Lung (tissue), 12 donors: ENCODE results near the gene LSM7. TPM values are rescaled to one million over a fixed set of nuclear protein-coding genes. Genes with fewer than 3 reads are reported as not detected.

Experiments
- ATAC-seq: fragments of 200-7000 bp; cut with Tn5 transposase; one replicate; pipeline ENCODE4 v1.9.1; 2020; ENCODE audit warnings: moderate number of reproducible peaks; ENCODE audit not compliant: insufficient read depth, low FRiP score
- DNase-seq, 3 donors: peaks; one replicate each; pipeline ENCODE4 v3.0.0-alpha.2; 2013 to 2017
- H3K27ac ChIP-seq, 2 donors: one replicate each; pipeline ENCODE4 v1.5.1; 2013; ENCODE audit warnings: mild to moderate bottlenecking in 2 of 2, moderate library complexity in 2 of 2, control low read depth in 1 of 2, inconsistent platforms in 1 of 2, low read depth in 1 of 2, low read length in 1 of 2
- H3K27me3 ChIP-seq, 3 donors: one replicate each; pipeline ENCODE4 v1.5.1; 2013; ENCODE audit warnings: low read length in 2 of 3; ENCODE audit not compliant: control insufficient read depth in 3 of 3, insufficient read depth in 3 of 3
- H3K36me3 ChIP-seq, 4 donors: one replicate each; pipeline ENCODE4 v1.5.1; 2013; ENCODE audit warnings: low read length in 4 of 4, mild to moderate bottlenecking in 1 of 4, moderate library complexity in 1 of 4; ENCODE audit not compliant: control insufficient read depth in 4 of 4, insufficient read depth in 4 of 4
- H3K4me1 ChIP-seq, 5 donors: one replicate each; pipeline ENCODE4 v1.5.1; 2013; ENCODE audit warnings: low read length in 5 of 5, mild to moderate bottlenecking in 2 of 5, moderate library complexity in 1 of 5; ENCODE audit not compliant: control insufficient read depth in 5 of 5, insufficient read depth in 5 of 5
- H3K4me3 ChIP-seq: one replicate; pipeline ENCODE4 v1.5.1; 2013; ENCODE audit warnings: mild to moderate bottlenecking, control low read depth, moderate library complexity
- H3K9ac ChIP-seq, 2 donors: one replicate each; pipeline ENCODE4 v1.5.1; 2013; ENCODE audit warnings: low read length in 2 of 2, control low read depth in 1 of 2; ENCODE audit not compliant: insufficient read depth in 1 of 2
- H3K9me3 ChIP-seq, 4 donors: one replicate each; pipeline ENCODE4 v1.5.1; 2013; ENCODE audit warnings: low read length in 3 of 4, mild to moderate bottlenecking in 1 of 4, moderate library complexity in 1 of 4; ENCODE audit not compliant: control insufficient read depth in 4 of 4, insufficient read depth in 3 of 4
- whole genome bisulfite sequencing, 2 donors: extraction: QIAGEN DNeasy Blood & Tissue Kit; methylation state at CpG; one replicate each; pipeline ENCODE4 v1.1.7; 2013; 5-methylcytosine and 5-hydroxymethylcytosine counted together
- polyA plus RNA-seq, 2 donors: library from polyadenylated mRNA; stranded (reverse); fragments of 200-250 nt; gene quantifications; one replicate each; pipeline ENCODE4 v1.2.1, GENCODE V29; 2013
- total RNA-seq, 2 donors: library from RNA; depleted of rRNA in 1 of 2; stranded (reverse); fragments of >200 nt in 1 of 2; gene quantifications; one replicate each; pipeline ENCODE4 v1.2.1, GENCODE V29; 2014 to 2021
- TF ChIP-seq, protein P1 (sequence below): IDR thresholded peaks from 2 replicates; pipeline ENCODE4 v1.5.1; 2012; ENCODE audit warnings: mild to moderate bottlenecking; ENCODE audit errors: control extremely low read depth, extremely low read depth
- donor health status: control.
- donor health status: control.
- donor health status: Bipolar disorder and iron deficiency.
- donor health status: healthy.
- donor health status: DM: yes; HTN: yes; CAD: no.

The LSM7 gene
- total and polyA plus RNA-seq, 4 donors, result 54.9 to 307 (median 191) TPM

DNA sequence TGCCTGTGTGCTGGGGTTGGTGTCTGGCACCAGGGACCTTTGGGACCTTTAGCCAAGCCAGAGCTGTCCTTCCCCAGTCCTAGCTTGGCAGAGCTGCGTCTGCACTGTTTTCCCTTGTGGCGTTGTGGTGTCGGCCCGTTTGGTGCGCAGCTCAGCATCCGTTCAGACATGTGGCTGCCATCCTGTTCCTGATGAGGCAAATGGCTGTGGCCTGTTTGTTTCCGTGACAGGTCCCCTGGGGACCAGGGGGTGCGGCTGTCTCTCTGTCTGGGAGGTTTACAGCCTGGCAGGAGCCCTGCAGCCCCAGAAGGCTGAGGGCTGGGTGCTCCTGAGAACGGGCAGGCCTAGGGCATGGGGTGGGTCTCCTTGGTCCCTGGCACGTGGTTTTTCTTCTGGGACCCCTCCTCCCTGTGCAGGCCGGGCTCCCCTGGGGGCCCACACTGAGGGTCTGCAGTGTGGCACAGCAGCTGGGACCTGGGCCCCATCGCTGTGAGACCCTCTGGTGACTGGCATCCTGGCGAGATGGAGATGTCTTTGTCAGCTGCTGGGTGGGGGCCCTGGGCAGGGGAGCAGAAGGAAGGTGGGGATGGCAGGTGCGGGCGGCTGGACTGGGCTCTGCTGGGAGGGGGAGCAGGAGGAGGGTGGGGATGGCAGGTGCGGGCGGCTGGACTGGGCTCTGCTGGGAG lies 4.1 kb upstream of the LSM7 start:
- 30 to 65% methylated on average over 17 of the region's 17 CpGs for WGBS, 2 donors
- Histone ChIP-seq H3K4me1 (peaks cover 0 to 29% (median 16%) of the 10 kb centered on the region in 5 donors), H3K27me3 (no peaks in the 10 kb centered on the region), H3K4me3 (no peak overlapping the region), H3K27ac (no peak overlapping the region), H3K9ac (no peak overlapping the region), H3K36me3 (peaks cover 0 to 7% (median 2%) of the 10 kb centered on the region in 4 donors), H3K9me3 (no peaks in the 10 kb centered on the region)
- DNase-seq (no peak), ATAC-seq (no peak)
- TF ChIP-seq, protein P1, sequence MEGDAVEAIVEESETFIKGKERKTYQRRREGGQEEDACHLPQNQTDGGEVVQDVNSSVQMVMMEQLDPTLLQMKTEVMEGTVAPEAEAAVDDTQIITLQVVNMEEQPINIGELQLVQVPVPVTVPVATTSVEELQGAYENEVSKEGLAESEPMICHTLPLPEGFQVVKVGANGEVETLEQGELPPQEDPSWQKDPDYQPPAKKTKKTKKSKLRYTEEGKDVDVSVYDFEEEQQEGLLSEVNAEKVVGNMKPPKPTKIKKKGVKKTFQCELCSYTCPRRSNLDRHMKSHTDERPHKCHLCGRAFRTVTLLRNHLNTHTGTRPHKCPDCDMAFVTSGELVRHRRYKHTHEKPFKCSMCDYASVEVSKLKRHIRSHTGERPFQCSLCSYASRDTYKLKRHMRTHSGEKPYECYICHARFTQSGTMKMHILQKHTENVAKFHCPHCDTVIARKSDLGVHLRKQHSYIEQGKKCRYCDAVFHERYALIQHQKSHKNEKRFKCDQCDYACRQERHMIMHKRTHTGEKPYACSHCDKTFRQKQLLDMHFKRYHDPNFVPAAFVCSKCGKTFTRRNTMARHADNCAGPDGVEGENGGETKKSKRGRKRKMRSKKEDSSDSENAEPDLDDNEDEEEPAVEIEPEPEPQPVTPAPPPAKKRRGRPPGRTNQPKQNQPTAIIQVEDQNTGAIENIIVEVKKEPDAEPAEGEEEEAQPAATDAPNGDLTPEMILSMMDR, result no peak

DNA sequence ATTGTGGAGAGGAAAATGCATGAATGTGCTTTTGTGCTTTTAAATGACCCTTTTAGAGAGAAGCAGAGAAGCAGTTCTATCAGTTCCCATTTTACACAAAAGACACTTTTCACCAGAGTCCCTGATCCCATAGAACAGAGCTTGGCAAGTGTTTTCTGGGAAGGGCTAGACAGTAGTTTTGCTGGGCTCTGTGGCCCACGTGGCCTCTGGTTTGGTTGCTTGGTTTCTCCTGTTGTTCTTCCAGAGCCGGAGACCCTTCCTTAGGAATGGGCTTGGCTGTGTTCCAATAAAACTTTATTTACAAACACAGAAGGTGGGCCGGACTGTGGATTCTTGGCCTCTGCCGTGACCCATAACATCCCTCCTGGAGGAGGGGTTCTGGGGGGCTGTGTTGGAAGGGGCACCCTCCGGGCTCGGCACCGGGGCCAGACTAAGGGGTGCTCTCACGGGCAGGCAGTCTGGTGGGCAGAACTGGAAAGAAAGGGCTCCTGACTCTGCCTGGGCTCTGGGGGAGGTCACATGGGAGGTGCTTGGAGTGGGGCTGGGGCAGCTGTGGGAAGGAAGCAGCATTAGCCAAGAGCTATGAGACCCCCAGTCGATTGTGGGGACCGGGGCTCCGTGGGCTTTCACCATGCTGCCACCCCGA lies 3.3 kb upstream of the LSM7 start:
- no peak for ATAC-seq
- no peaks in the 10 kb centered on the region for H3K9me3 ChIP-seq
- H3K4me3 ChIP-seq, result no peak overlapping the region
- H3K27me3 ChIP-seq, result no peaks in the 10 kb centered on the region
- H3K4me1 ChIP-seq, result peaks cover 0 to 37% (median 18%) of the 10 kb centered on the region in 5 donors
- WGBS, 2 donors, result 56 to 73% methylated on average over 12 of the region's 12 CpGs
- H3K9ac ChIP-seq, result no peak overlapping the region
- no peak overlapping the region for H3K27ac ChIP-seq
- H3K36me3 ChIP-seq, result peaks cover 0 to 6% (median under 1%) of the 10 kb centered on the region in 4 donors
- TF ChIP-seq, protein P1, result no peak
- DNase-seq, result no peak

DNA sequence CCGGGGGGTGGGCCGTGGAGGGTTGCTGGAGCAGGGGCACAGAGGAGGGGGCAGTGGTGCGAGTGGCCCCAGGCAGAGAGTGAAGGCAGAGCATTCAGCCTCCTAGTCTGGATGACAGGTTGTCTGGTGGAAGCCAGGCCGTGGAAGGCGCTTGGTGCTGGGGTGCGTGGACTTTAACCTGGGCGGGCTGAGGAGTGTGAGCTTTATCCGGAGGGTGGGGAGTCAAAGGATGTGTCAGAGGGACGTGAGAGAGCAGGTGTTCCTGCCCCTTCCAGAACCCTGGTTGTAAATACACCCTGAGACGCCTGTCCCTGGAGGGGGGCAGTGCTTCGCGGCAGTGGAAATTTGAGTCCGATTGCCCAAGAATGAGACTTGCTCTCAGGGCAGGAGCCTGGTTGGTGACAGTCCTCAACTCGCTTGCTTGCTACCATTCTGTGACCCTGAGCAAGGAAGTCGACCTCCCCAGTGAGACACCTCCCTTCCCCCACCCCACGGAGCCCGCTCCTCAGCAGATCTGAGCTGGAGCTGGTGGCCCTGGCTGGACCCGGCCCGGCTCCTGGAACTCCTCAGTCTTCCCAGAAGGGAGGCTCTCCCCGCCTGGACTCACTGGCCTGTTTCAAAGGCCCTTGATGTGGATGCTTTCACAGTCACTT lies 2.4 kb upstream of the LSM7 start:
- H3K9me3 ChIP-seq, result no peaks in the 10 kb centered on the region
- H3K27me3 ChIP-seq, result no peaks in the 10 kb centered on the region
- H3K9ac ChIP-seq, result no peak overlapping the region
- WGBS, 2 donors, result 62 to 76% methylated on average over 20 of the region's 20 CpGs
- no peak for DNase-seq
- H3K4me1 ChIP-seq, result peaks cover 0 to 37% (median 18%) of the 10 kb centered on the region in 5 donors
- TF ChIP-seq, protein P1, result no peak
- ATAC-seq, result no peak
- H3K27ac ChIP-seq, result no peak overlapping the region
- no peak overlapping the region for H3K4me3 ChIP-seq
- peaks cover 0 to 3% (median 0%) of the 10 kb centered on the region in 4 donors for H3K36me3 ChIP-seq
